Bronchial epithelial cell (primary cell): ENCODE measurements around the gene LLCFC1. TPM values are rescaled to one million over a fixed set of nuclear protein-coding genes. Genes with fewer than 3 reads are reported as not detected.

Experiments used
- DNase-seq: peaks from one replicate; pipeline ENCODE4 v3.0.0-alpha.2; 2010; ENCODE audit warnings: low read depth
- FAIRE-seq: peaks from 2 replicates; lab custom pipeline; 2011; peaks lifted over from hg19 to GRCh38; lab: Jason Lieb, UNC
- H3K27me3 ChIP-seq: 2 replicates; pipeline ENCODE4 v1.5.1; 2011; ENCODE audit warnings: low read length; ENCODE audit not compliant: control insufficient read depth, insufficient read depth
- H3K36me3 ChIP-seq: 2 replicates; pipeline ENCODE4 v1.5.1; 2011; ENCODE audit warnings: low read length; ENCODE audit not compliant: control insufficient read depth, insufficient read depth
- H3K4me3 ChIP-seq: 2 replicates; pipeline ENCODE4 v1.5.1; 2011; ENCODE audit warnings: mild to moderate bottlenecking, low read depth, low read length, control low read depth
- CTCF ChIP-seq: IDR thresholded peaks from 2 replicates; pipeline ENCODE4 v1.5.1; 2011; ENCODE audit warnings: mild to moderate bottlenecking, moderate library complexity, low read length, control low read depth, inconsistent platforms; ENCODE audit not compliant: insufficient read depth, severe bottlenecking
- total RNA-seq: library from RNA; depleted of rRNA; stranded (reverse); fragments of >200 nt; gene quantifications from 2 replicates; pipeline ENCODE4 v1.2.1, GENCODE V29; 2014

Gene LLCFC1
- total RNA-seq, 1 donor from 2014 or later, result not detected

- TF ChIP-seq CTCF, result no peak
- H3K4me3 ChIP-seq, result no peak overlapping the region
- no peaks in the 10 kb centered on the region for H3K27me3 ChIP-seq
- FAIRE-seq (no peak), DNase-seq (no peak)
- no peaks in the 10 kb centered on the region for H3K36me3 ChIP-seq
These were observed 5.7 kb downstream of the LLCFC1 start for GRCh38 chr7:142945001-142945400.

DNA sequence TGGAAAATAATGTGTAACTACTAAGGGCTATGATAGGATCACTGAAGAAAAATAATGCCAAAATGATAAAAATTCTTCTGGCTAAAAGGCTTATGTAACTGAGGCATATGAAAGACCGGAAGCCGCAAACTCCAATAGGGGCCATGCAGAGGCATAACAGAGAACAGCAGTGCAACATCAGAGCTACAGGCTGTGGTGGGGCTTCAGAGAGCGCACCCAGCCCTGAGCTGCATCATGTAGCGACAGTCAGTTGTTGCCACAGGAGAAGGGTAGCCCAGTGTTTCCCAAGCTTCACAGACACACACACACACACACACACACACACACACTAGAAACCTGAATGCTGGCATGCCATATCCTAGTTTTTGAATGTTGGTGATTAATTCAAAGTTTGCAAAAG lies 9.3 kb downstream of the LLCFC1 start:
- Histone ChIP-seq H3K36me3 (no peaks in the 10 kb centered on the region), H3K27me3 (no peaks in the 10 kb centered on the region), H3K4me3 (no peak overlapping the region)
- DNase-seq, result no peak
- no peak for TF ChIP-seq CTCF
- FAIRE-seq, result no peak

GRCh38 chr7:142950235-142950634 lies 11.0 kb downstream of the LLCFC1 start:
- Histone ChIP-seq H3K4me3 (no peak overlapping the region), H3K36me3 (no peaks in the 10 kb centered on the region), H3K27me3 (no peaks in the 10 kb centered on the region)
- TF ChIP-seq CTCF, result no peak
- DNase-seq (no peak), FAIRE-seq (no peak)

GRCh38 chr7:142954680-142955268 lies 15.5 kb downstream of the LLCFC1 start:
- DNase-seq, result no peak
- Histone ChIP-seq H3K4me3 (no peak overlapping the region), H3K36me3 (no peaks in the 10 kb centered on the region), H3K27me3 (no peaks in the 10 kb centered on the region)
- no peak for TF ChIP-seq CTCF
- FAIRE-seq, result no peak

- peak; percentile 81 for DNase-seq
These were observed 17.8 kb downstream of the LLCFC1 start for GRCh38 chr7:142956951-142957623.

More at GRCh38 chr7:142956951-142957623, 17.8 kb downstream of the LLCFC1 start:
- FAIRE-seq, result no peak
- Histone ChIP-seq H3K36me3 (no peaks in the 10 kb centered on the region), H3K27me3 (peaks cover 3% of the 10 kb centered on the region), H3K4me3 (no peak overlapping the region)
- no peak for TF ChIP-seq CTCF
